Measurements from ENCODE around the gene CLTA.

The CLTA gene, protein sequence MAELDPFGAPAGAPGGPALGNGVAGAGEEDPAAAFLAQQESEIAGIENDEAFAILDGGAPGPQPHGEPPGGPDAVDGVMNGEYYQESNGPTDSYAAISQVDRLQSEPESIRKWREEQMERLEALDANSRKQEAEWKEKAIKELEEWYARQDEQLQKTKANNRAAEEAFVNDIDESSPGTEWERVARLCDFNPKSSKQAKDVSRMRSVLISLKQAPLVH

GRCh38 chr9:36190388-36191289, at the start of gene CLTA:
Gene CLTA (plus strand): TSS chr9:36190921. CDS start chr9:36191057, 136 bp downstream.
- peak; percentile 94 for DNase-seq (ENCODE audit: low read depth, low spot score)

DNA sequence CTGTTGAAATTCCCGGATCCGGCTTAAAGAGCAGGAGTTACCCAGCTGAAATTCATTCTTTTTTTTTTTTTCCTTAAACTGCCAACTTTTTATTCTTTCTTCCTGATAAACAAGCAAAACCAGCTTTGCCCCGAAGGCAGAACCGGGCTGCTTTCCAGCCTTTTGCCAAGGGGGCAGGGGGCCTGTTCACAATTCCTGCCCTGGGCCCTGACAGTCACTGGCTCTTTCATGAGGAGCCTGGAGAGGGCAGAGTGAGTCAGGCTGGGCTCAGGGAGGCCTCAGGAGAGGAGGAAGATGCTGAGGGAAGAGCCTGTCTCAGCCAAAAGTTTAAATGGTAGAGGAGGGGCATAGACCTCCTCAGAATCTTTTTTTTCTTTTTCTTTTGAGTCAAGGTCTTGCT, 49.4 kb upstream of the CLTA start:
- no peak for DNase-seq (ENCODE audit: low read depth, low spot score)

GRCh38 chr9:36141761-36142160, 49.0 kb upstream of the CLTA start:
- DNase-seq (ENCODE audit: low read depth, low spot score) = no peak

DNA sequence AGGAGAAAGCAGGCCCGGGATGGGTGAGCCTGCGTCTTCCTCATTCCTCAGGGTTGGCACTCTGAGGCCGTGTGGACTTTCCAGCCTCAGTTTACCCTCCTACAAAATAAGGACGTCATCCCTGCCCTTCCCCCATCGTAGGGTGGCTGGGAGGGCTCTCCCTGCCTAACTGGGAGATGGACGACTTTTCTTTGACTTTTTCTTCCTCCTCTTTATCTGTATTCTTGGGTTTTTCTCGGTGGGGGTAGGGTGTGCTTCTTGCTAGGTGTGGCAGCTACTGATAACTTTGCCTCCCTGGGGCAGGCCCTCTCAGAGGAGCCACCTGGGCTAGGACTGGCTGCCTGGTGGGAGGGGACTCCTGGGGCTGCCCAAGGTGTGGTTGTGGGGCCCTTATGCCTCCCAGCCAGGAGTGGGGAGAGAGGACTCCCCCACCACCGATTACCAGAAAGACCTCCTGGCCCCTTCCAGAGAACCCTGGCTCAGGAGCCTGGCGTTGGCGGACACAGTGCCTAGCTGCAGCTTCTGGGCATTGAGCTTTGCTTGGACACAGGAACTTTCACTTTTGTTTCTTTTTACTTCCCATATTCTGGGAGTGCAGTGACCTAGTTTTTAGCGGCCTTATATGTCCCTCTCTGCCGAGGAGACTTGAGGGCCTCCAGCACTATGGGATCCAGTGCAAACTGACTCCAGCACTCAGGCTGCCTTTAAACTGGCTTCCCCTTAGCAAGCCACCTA, 48.0 kb upstream of the CLTA start:
- DNase-seq (ENCODE audit: low read depth, low spot score) = no peak

GRCh38 chr9:36143245-36143641, 47.5 kb upstream of the CLTA start:
- no peak for DNase-seq (ENCODE audit: low read depth, low spot score)

GRCh38 chr9:36144309-36145232, 46.1 kb upstream of the CLTA start:
- DNase-seq (ENCODE audit: low read depth, low spot score) = no peak

DNA sequence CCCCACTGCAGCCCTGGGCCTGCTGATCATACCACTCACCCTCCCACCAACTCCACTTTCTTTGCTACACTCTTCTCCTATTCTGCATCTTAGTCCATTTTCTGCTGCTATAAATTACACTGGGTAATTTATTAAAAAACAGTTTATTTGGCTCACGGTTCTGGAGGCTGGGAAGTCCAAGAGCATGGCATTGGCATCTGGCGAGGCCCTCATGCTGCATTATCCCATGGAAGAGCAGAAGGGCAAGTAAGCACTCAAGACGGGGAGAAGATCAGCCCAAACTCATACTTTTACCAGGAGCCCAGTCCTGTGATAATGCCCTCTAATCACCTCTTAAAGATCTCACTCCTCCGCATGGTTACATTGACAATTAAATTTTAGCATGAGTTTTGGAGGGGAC, 44.8 kb upstream of the CLTA start:
- DNase-seq (ENCODE audit: low read depth, low spot score) = no peak

- DNase-seq (ENCODE audit: low read depth, low spot score) = no peak
Observed at GRCh38 chr9:36146651-36147050, 44.1 kb upstream of the CLTA start.

GRCh38 chr9:36147441-36148175, 43.1 kb upstream of the CLTA start:
- no peak for DNase-seq (ENCODE audit: low read depth, low spot score)

- DNase-seq (ENCODE audit: low read depth, low spot score) = no peak
Observed at GRCh38 chr9:36148311-36149051, 42.2 kb upstream of the CLTA start.

DNA sequence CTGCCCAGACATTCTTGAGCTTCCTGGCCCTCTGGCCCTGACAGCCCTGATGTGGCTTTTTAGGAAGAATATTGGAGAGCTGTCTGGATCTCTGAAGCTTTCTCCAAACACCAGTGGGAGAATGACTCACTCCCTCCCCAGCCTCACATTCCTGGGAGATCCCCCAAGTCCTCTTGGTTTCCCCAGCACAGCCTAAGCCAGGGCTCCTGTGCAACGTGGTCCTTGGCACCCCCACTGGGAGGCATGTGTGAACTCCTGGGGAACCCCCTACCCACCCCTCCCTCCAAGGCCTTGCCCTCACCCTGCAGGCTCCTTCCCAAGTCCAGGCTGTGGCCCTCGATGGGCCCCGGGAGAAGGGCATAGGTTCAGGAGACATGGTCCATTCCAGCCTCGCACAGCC, 41.5 kb upstream of the CLTA start:
- no peak for DNase-seq (ENCODE audit: low read depth, low spot score)

DNA sequence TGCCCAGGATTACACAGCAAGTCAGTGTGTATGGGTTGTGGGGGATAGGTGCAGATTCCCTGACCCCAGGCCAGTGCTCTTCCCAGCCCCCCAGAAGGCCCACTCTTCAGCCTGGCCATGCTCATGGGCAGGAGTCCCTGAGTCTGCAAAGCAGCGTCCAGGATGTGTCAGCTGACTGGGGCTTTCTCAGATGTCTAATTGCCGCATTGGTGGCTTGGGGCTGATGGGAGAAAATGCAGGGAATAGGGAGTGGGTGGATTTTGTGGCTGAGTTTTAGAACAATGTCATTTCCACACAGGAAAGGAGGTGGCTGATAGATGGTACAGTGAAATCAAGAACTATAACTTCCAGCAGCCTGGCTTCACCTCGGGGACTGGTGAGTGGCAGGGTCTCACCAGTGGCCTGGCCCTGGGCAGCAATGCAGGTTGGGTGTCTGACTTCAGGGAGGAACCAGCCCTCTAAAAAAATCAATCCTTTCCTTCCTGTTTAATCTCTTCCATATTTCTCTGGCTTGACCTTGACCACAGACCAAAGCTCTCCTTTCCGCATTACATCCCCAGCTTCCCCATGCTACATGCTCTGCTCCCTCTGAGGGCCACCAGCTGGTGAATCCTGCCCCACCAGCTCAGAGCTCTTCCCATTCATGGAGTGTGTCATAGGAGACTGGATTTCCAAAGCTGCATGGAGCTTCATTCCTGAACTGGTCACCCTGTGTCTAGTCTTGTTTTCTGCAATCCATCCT, 40.0 kb upstream of the CLTA start:
- DNase-seq (ENCODE audit: low read depth, low spot score) = no peak

GRCh38 chr9:36151316-36152210, 39.2 kb upstream of the CLTA start:
- DNase-seq (ENCODE audit: low read depth, low spot score) = peak; percentile 75

- no peak for DNase-seq (ENCODE audit: low read depth, low spot score)
Observed at GRCh38 chr9:36152741-36153438, 37.8 kb upstream of the CLTA start.

DNA sequence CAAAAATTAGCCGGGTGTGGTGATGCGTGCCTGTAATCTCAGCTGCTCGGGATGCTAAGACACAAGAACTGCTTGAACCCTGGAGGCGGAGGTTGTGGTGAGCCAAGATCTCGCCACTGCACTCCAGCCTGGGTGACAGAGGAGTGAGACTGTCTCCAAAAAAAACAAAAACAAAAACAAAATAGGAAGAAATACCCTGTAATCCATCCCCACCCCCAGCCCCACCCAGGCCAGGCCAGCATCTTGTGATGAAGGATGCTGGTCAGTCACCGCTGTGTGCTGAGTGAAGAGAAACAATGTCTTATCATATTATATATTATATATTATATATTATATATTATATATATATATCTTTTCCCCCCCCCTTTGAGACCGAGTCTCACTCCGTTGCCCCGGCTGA, 37.0 kb upstream of the CLTA start:
- no peak for DNase-seq (ENCODE audit: low read depth, low spot score)

GRCh38 chr9:36154331-36154952, 36.3 kb upstream of the CLTA start:
- no peak for DNase-seq (ENCODE audit: low read depth, low spot score)

DNA sequence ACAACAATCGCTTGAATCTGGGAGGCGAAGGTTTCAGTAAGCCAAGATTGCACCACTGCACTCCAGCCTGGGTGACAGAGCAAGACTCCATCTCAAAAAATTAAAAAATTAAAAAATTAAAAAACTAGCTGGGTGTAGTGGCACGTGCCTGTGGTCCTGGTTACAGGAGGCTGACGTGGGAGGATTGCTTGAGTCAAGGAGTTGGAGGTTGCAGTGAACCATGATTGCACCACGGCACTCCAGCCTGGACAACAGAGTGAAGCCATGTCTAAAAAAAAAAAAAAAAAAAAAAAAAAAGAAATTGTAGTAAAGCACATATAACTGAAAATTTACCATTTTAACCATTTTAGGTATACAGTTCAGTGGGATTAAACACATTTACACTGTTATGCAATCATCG, 34.6 kb upstream of the CLTA start:
- DNase-seq (ENCODE audit: low read depth, low spot score) = no peak
